CD4-positive, alpha-beta T cell treated with Interleukin-15 for 1 hour (primary cell): ENCODE measurements around the gene YPEL2.

Experiments used
- DNase-seq: peaks from one replicate; pipeline ENCODE4 v3.0.0-alpha.2; 2020

Gene YPEL2

DNA sequence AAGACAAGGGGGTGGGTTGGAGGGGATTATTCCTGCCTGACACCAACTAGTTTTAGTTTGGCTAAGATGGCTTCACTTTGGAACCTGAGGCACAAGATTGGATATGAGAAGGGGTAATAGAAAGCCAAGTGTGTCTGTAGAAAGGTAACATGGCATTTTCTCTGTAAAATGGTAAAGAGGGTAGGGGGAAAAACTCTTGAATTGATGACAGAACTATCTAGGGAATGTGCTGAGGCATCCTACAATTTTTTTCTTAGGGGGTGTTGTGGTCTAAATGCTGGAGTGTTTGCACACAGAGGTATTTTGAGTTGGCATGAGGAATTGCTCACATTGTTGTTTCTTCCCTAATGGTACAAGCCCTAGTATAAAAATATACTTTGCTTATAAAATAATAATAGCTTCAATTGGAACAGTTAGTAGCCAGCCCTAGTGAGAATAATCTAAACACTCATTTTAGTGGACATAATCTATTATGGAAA is 25.8 kb downstream of the YPEL2 start:
- DNase-seq: no peak

- no peak for DNase-seq
These were observed 26.5 kb downstream of the YPEL2 start for GRCh38 chr17:59357929-59358328.

DNA sequence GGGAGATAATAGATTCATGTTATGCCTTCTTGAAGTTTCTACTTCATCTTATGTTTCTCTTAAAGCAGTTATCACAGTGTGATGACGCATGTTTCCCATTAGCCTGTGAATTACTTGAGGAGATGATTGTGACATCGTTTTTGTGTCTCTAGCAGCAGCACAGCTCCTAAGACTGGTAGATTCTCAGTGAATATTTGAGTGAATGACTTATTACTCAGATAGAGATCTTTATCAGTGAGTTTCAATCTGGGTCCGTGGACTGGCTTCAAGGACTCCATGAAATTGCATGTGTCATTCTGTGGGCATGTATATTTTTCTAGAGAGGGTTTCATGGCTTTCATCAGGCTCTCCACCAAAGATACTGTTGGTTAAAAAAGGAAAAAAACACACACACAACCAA is 29.9 kb downstream of the YPEL2 start:
- DNase-seq: no peak

DNA sequence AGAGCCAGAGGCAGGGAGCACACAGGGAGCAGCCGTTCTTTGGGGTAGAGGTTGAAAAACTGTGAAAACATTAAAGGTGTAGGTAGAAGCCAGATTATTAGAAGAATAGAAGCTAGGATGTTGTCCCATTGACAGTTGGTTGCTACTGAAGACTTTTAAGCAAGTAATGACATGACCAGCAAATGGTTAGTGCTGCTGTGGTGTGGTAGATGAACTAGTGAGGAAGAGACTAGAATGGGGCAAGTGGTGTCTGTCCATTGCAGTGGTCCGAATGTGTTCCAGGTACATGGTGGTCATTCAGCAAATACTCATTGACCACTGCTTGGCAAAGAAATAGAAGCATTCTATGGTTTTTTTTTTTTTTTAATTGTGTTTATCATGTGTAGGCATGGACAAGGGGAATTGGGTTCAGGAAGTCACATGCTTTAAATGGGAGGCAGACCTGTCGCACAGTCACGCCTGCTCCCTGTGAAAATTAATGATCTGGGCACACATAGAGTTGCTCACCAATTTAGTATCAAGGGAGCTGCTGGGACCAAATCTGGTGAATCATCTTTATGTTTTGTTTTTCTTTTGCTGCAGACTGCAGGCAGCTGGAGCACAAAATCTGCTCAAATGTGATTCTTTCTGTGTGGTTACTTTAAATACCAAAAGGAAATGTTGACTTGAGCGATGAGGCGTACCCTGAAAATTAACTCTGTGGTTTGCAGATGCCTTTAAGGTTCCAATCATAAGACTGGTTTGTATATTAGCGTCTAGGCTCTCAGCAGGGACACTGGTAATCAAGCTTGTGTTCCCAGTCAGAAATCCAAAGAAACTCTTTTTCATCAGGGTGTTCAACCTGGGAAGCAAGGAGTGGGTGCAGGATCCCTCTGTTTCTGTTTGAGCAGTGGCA is 30.7 kb downstream of the YPEL2 start:
- no peak for DNase-seq

GRCh38 chr17:59362811-59363205 is 31.4 kb downstream of the YPEL2 start:
- DNase-seq: no peak

DNA sequence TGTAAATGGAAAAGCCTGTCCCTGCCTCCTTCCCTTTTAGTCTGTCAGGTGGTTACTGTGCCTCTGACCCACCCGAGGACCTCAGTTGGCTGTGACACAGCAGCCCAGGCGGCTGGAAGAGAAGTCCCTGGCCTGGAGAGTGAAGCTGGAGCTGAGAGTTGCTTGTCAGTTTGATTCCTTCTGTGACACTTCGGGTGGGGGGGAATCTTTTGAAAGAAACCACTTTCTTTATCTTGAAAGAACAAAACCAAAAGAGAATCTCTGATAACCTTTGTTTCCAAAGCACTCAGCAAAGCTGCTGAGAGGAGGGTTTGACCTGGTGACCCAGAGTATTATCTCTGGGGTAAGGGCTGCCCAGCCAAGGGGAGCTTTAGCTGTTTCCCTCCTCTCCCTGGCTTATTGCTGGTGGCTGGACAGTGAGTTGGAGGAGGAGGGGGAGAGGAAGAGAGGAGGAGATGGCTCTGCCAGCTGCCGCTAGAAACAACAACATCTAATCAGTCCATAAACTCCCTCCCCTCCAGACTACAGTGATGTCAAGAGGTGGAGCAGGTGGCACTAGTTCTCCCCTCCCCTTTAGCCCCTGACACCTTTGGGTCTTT is 34.0 kb downstream of the YPEL2 start:
- DNase-seq: no peak

- no peak for DNase-seq
These were observed 34.7 kb downstream of the YPEL2 start for GRCh38 chr17:59366040-59366757.

DNA sequence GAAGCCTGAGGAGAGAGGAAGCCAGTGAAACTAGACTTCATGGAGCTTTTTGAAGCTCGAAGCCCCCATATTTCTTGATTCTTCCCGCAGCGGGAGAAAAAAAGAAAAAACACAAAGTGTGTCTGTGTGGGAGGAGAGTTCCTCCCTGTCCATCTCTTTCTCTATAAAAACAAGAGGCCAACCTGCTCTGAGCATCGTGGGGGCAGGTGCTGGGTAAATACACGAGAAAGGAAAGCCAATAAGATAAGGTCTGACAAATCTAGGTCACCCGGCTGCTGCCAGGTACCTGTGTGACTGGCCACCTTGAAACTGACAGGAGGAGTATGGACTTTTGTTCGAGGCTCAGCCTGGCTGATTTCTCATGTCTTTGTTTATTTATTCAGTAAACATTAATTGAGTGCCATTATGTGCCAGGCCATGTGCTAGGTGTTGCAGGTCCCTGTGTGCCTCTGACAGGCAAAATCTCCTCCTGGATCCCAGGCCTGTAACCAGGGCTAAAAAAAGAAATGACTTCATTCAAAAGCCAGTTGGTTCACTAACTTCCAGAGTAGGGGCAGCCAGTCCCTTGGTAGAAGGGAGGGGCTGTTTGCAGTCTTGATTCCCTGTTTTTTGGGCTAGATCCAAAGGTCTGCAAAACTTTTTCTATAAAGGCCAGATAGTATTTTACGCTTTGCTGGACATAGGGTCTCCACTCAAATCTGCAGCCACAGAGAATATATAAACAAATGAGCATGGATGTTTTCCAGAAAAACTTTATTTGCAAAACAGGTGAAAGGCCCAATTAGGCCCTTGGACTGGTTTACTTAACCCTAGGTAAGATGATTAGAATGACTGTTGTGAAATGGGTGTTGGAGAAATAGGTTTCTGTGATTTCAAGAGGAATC is 35.6 kb downstream of the YPEL2 start:
- DNase-seq: no peak

GRCh38 chr17:59367657-59368045 is 36.2 kb downstream of the YPEL2 start:
- DNase-seq: no peak

DNA sequence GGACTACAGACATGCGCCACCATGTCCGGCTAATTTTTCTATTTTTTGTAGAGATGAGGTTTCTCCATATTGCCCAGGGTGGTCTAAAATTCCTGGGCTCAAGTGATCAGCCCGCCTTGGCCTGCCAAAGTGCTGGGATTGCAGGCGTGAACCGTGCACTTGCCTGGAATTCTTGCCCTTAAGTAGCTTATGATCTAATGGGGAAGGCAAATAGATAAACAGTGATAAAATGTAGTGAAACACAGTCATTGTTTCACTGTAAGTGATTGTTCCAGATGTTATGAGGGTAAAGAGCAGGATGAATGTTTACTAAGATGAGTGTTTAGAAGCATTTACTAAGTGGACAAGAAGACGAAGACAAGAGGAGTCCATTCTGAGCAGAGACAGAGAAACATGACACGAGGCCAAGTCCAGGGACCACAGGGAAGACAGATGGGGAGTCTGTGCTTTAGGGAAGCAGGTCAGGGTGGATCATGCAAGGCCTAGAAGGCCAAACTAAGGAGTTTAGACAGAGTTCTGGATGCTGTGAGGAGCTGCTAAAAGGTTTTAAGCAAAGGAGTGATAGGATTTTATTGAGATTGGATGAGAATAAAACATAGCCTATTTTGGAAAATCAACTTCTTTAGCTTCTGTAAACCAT is 36.9 kb downstream of the YPEL2 start:
- DNase-seq: no peak

GRCh38 chr17:59369031-59369975 is 37.8 kb downstream of the YPEL2 start:
- DNase-seq: no peak

GRCh38 chr17:59370593-59371299 is 39.3 kb downstream of the YPEL2 start:
- DNase-seq: no peak

- DNase-seq: no peak
These were observed 40.1 kb downstream of the YPEL2 start for GRCh38 chr17:59371416-59372100.

GRCh38 chr17:59372138-59372751 is 40.8 kb downstream of the YPEL2 start:
- no peak for DNase-seq

GRCh38 chr17:59373882-59374495 is 42.5 kb downstream of the YPEL2 start:
- DNase-seq: no peak

DNA sequence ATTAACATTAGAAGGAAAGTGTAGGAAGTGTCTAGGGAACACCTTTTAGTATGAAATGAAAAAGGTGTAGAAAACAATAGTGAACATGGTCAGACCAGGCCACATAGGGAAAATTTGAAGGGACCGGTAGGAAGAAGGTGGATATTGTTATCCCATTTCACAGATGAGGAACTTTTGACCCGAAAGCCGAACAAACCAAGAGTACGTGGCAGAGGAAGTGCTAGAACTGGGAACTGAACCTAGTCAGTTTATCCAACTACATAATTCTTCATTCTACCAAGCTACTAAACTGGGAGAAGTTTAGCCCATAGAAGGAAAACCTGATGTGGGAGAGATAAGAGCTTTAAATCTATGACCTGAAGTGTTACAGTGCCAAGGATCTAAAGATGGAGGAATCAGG is 43.2 kb downstream of the YPEL2 start:
- no peak for DNase-seq

GRCh38 chr17:59375857-59376256 is 44.4 kb downstream of the YPEL2 start:
- DNase-seq: no peak

DNA sequence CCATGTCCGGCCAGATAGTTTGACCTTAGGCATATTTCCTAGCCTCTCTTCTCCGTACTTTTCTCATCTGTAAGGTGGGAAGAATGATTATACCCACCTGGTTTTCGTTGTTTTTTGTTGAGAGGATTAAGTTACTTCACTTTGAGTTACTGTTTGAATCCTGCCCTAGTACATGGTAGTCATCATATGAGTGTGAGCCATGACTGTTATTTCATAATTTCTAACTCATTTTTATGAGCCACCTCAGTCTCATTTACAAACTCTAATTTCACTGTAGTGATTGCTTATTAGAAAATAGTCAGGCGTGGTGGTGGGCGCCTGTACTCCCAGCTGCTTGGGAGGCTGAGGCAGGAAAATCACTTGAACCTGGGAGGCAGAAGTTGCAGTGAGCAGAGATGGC is 45.1 kb downstream of the YPEL2 start:
- DNase-seq: no peak

DNA sequence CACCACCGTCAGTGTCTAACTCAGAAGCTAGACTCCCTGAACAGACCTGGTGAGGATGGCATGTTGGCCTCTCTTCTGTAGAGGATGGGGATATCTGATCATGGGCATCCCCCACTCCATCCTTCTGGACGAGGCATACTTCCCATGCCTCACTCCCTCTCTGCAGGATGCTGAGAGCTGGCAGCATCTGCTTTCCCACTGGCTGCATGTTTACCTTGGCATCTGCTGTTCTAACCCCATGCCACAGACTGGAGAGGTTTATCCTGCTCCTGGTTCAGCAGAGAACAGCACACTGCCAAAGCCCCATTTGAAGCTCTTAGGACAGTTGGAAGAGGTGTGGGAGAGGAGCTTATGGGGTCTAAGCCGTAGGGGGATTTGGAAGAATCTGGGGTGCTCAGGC is 46.0 kb downstream of the YPEL2 start:
- DNase-seq: no peak
